ENCODE results near the gene PDE4D. TPM values are rescaled to one million over a fixed set of nuclear protein-coding genes. Genes with fewer than 3 reads are reported as not detected.
A peak's percentile ranks its signal among the peaks of the same experiment; 100 is the strongest.

Gene PDE4D
- total and polyA plus RNA-seq, 12 donors, result 1.2 to 18.9 (median 2.1) TPM

GRCh38 chr5:59600153-59600552, 293.4 kb downstream of the PDE4D start:
- no peaks in the 10 kb centered on the region for H3K27me3 ChIP-seq
- DNase-seq, result no peak
- H3K27ac ChIP-seq, result no peak overlapping the region
- H3K4me1 ChIP-seq (replicated peaks in 1 of 2), result peaks cover 0 to 11% of the 10 kb centered on the region in 2 donors
- intact Hi-C loops (cut with DNase I), result no loop called here
- TF ChIP-seq POLR2A (IDR thresholded peaks at IDR 0.05), result no peak
- no peaks in the 10 kb centered on the region for H3K36me3 ChIP-seq (replicated peaks in 1 of 2)
- H3K4me3 ChIP-seq, result no peak overlapping the region
- 84 to 100% (median 94%) methylated on average over 2 of the region's 2 CpGs for WGBS, 4 donors
- H3K9me3 ChIP-seq (replicated peaks in 1 of 3), result no peaks in the 10 kb centered on the region

- H3K27me3 ChIP-seq, result no peaks in the 10 kb centered on the region
- no peak for DNase-seq
- no peaks in the 10 kb centered on the region for H3K9me3 ChIP-seq (replicated peaks in 1 of 3)
- TF ChIP-seq CTCF (IDR thresholded peaks at IDR 0.05), result no peak
- TF ChIP-seq POLR2A (IDR thresholded peaks at IDR 0.05), result no peak
- no peaks in the 10 kb centered on the region for H3K36me3 ChIP-seq (replicated peaks in 1 of 2)
- H3K27ac ChIP-seq, result no peak overlapping the region
- no peak overlapping the region for H3K4me3 ChIP-seq
- intact Hi-C loops (cut with DNase I), result no loop called here
- peaks cover 0 to 11% of the 10 kb centered on the region in 2 donors for H3K4me1 ChIP-seq (replicated peaks in 1 of 2)
- 83 to 97% (median 94%) methylated on average over 2 of the region's 2 CpGs for WGBS, 4 donors
Measured at GRCh38 chr5:59599729-59600128, 293.8 kb downstream of the PDE4D start.

- peak overlapping the region in 1 of 4 donors; percentile 34 for H3K4me3 ChIP-seq
- TF ChIP-seq CTCF (IDR thresholded peaks at IDR 0.05) (no peak), POLR2A (IDR thresholded peaks at IDR 0.05) (no peak)
- H3K27ac ChIP-seq, result no peak overlapping the region
- intact Hi-C loops (cut with DNase I), result no loop called here
- H3K27me3 ChIP-seq, result no peaks in the 10 kb centered on the region
- 4 to 12% (median 8%) methylated on average over 2 of the region's 2 CpGs for WGBS, 4 donors
- peaks cover 0 to 11% of the 10 kb centered on the region in 2 donors for H3K4me1 ChIP-seq (replicated peaks in 1 of 2)
- no peaks in the 10 kb centered on the region for H3K36me3 ChIP-seq (replicated peaks in 1 of 2)
- no peak for DNase-seq
- no peaks in the 10 kb centered on the region for H3K9me3 ChIP-seq (replicated peaks in 1 of 3)
Measured at GRCh38 chr5:59598547-59598874, 295.0 kb downstream of the PDE4D start.

GRCh38 chr5:59597690-59598546, 295.6 kb downstream of the PDE4D start:
- Histone ChIP-seq H3K4me3 (peak overlapping the region in 1 of 4 donors; percentile 34), H3K9me3 (replicated peaks in 1 of 3) (no peaks in the 10 kb centered on the region), H3K36me3 (replicated peaks in 1 of 2) (no peaks in the 10 kb centered on the region), H3K27me3 (no peaks in the 10 kb centered on the region), H3K27ac (no peak overlapping the region), H3K4me1 (replicated peaks in 1 of 2) (peaks cover 0 to 11% of the 10 kb centered on the region in 2 donors)
- intact Hi-C loops (cut with DNase I), result no loop called here
- no peak for TF ChIP-seq POLR2A (IDR thresholded peaks at IDR 0.05)
- no peak for TF ChIP-seq CTCF (IDR thresholded peaks at IDR 0.05)
- DNase-seq, result no peak
- 42 to 44% (median 42%) methylated on average over 6 of the region's 6 CpGs for WGBS, 4 donors
